GM13976 (cell line): ENCODE results near the gene PARVB.

ENCODE experiments used
- DNase-seq: peaks from one replicate; pipeline ENCODE4 v3.0.0; 2012; ENCODE audit warnings: low spot score
- in situ Hi-C: fragments of 300-500 bp; cut with MboI; formaldehyde crosslinking; loops from one replicate; pipeline ENCODE4 v1.12.0; 2022; ENCODE audit warnings: low sequenced_read_pairs, mixed read lengths, inconsistent platforms; ENCODE audit not compliant: unreplicated experiment
- TF ChIP-seq, protein P1 (sequence below): IDR thresholded peaks from 2 replicates; pipeline ENCODE4 v1.5.1; 2012; ENCODE audit warnings: borderline replicate concordance, mild to moderate bottlenecking; ENCODE audit not compliant: insufficient read depth; ENCODE audit errors: extremely low read depth, missing control alignments, control extremely low read depth

Gene PARVB

DNA sequence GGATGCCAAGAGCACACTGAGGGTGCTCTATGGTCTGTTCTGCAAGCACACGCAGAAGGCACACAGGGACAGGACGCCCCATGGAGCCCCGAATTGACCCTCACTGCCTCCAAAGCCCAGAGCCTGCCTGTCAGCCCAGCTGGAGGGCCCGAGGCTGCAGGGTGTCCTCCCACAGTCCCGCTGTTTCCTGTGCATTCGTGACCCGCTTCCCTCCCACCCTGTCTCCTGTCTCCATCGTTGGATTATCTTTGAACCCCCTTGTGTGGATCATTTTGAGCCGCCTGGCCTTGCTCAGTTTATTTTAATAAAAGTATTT is 182.2 kb downstream of the PARVB start:
- DNase-seq, result no peak
- in situ Hi-C loops, result no loop called here
- TF ChIP-seq, protein P1, sequence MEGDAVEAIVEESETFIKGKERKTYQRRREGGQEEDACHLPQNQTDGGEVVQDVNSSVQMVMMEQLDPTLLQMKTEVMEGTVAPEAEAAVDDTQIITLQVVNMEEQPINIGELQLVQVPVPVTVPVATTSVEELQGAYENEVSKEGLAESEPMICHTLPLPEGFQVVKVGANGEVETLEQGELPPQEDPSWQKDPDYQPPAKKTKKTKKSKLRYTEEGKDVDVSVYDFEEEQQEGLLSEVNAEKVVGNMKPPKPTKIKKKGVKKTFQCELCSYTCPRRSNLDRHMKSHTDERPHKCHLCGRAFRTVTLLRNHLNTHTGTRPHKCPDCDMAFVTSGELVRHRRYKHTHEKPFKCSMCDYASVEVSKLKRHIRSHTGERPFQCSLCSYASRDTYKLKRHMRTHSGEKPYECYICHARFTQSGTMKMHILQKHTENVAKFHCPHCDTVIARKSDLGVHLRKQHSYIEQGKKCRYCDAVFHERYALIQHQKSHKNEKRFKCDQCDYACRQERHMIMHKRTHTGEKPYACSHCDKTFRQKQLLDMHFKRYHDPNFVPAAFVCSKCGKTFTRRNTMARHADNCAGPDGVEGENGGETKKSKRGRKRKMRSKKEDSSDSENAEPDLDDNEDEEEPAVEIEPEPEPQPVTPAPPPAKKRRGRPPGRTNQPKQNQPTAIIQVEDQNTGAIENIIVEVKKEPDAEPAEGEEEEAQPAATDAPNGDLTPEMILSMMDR, result no peak

DNA sequence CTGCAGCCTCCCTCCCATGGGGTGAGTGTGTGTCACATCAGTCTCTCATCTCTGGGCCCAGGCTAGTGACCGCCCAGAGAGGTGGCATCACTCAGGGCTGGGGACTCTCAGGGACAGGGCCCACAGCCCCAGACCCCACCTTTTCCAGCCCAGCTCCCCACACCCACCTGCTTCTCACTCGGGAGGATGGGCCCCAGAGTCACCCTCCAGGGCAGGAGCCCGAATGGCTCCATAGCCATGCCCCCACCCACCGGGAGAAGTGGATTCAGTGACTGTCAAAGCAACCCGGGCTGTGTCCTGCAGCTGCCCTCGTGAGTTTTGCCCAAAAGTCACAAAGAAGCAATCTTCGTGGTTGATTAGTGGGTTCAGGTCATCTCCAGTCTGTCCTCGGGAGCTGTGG is 182.6 kb downstream of the PARVB start:
- no peak for DNase-seq
- in situ Hi-C loops, result no loop called here
- TF ChIP-seq, protein P1, result no peak

DNA sequence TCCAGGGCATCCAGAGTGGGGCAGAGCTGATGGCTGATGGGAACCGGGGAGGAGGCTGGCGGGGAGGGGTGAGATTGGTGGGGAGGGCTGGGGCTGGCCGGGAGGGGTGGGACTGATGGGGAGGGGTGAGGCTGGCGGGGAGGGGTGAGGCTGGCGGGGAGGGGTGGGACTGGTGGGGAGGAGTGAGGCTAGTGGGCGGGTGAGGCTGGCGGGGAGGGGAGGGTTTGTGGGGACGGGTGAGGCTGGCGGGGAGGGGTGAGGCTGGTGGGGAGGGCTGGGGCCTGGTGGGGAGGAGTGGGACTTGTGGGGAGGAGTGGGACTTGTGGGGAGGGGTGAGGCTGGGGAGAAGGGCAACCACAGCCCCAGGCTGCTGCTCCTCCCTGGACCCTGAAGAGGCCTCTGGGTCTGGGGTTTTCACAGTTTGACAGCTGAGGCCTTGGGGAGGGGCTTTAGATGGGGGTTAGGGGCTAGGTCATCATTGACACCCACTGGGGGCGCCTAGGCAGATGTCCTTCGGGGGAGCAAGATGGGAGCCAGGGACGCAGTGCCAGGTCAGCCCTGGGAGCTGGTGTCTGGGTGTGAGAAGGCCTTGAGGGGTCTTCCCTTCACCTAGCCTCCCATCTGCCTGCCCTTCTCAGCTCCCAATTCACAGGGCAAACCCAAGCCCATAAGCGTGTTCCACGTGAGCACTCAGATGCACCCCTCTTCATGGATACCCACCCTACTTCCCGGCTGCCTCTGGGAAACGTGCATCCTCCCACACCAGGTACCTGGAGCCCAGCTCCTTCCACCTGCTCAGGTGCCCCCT is 183.3 kb downstream of the PARVB start:
- TF ChIP-seq, protein P1, result no peak
- in situ Hi-C loops, result no loop called here
- no peak for DNase-seq

DNA sequence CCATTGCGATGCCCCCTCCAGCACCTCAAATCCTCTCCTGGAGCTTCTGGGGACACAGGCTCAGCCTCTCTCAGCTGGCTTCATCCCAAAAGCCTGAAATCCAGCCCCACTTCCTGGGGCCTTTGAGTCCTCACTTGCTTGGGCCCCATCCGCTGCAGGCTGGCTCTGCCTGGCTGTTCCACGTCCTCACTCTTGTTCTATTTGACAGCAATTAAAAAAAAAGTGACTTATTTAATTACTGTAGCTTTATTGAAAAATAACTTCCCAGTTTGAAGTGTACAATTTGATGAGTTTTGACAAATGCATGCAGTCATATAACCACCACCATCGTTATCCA is 183.8 kb downstream of the PARVB start:
- no peak for DNase-seq
- TF ChIP-seq, protein P1, result no peak
- in situ Hi-C loops, result no loop called here

DNA sequence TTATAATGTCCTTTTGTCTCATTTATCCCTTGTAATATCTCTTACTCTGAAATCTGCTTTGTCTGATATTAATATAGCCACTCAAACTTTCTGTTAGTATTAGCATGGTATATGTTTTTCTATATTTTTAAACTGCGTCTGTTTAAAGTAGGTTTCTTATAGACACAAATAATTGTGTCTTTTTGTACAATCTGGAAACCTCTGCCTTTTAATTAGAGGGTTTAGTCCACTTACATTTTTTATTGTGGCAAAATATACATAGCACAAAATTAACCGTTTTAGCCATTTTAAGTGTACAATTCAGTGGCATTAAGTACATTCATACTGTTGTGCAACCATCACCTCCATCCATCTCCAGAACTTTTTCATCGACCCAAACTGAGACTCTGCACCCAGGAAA is 185.2 kb downstream of the PARVB start:
- in situ Hi-C loops, result no loop called here

DNA sequence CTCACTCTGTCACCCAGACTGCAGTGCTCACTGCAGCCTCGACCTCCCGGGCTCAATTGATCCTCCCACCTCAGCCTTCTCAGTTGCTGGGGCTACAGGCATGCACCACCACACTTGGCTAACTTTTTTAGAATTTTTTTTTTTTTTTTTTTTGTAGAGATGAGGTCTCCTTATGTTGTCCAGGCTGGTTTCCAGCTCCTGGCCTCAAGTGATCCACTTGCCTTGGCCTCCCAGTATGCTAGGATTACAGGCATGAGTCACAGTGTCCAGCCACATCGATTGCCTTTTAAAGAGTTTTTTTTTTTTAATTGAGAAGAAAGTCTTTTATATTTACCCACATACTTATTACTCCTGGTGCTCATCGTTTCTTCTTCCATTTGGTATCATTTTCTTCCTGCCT is 186.6 kb downstream of the PARVB start:
- TF ChIP-seq, protein P1, result no peak
- no peak for DNase-seq
- in situ Hi-C loops, result no loop called here

More for the DNA sequence above, 185.2 kb downstream of the PARVB start:
- DNase-seq, result no peak
- TF ChIP-seq, protein P1, result no peak
